Activated CD8-positive, alpha-beta memory T cell treated with anti-CD3 and anti-CD28 coated beads, Interleukin-2, amount 10 ng/mL, durations not matched to agents 7 days and 5 days (primary cell): Measurements from ENCODE around the gene CDON. TPM values are rescaled to one million over a fixed set of nuclear protein-coding genes. Genes with fewer than 3 reads are reported as not detected.

Experiments
- ATAC-seq: fragments of 150-1000 bp; cut with Tn5 transposase; one replicate; pipeline ENCODE4 v1.10.0; 2021; ENCODE audit warnings: moderate library complexity
- CTCF ChIA-PET: fragments of 350-600 bp; sonication (Branson Sonifier 250); formaldehyde crosslinking; loops from one replicate; lab custom pipeline; 2021; ENCODE audit warnings: antibody characterized with exemption; lab: Charles Lee
- DNase-seq: peaks from one replicate; pipeline ENCODE4 v3.0.0-alpha.2; 2020
- H3K27ac Mint-ChIP-seq: one replicate; pipeline ENCODE4 v1.8.0; 2021; ENCODE audit warnings: mild to moderate bottlenecking, mixed read lengths
- H3K27me3 Mint-ChIP-seq: one replicate; pipeline ENCODE4 v1.8.0; 2021; ENCODE audit warnings: mixed read lengths
- H3K36me3 Mint-ChIP-seq: one replicate; pipeline ENCODE4 v1.8.0; 2021; ENCODE audit warnings: mild to moderate bottlenecking, mixed read lengths
- H3K4me1 Mint-ChIP-seq: one replicate; pipeline ENCODE4 v1.8.0; 2021; ENCODE audit warnings: mixed read lengths
- H3K4me3 Mint-ChIP-seq: one replicate; pipeline ENCODE4 v1.8.0; 2021; ENCODE audit warnings: mild to moderate bottlenecking, moderate library complexity, mixed read lengths
- H3K9me3 Mint-ChIP-seq: one replicate; pipeline ENCODE4 v1.8.0; 2022; ENCODE audit warnings: low read depth, mixed read lengths
- total RNA-seq, 2 experiments: library from RNA; stranded (reverse); gene quantifications; one replicate each; pipeline ENCODE4 v1.2.3, GENCODE V29; 2021

Gene CDON
- total RNA-seq, 2 experiments from 2014 or later: 1.5 to 1.8 TPM

- Mint-ChIP-seq H3K9me3 (no peaks in the 10 kb centered on the region), H3K27me3 (peaks cover 12% of the 10 kb centered on the region), H3K27ac (no peak overlapping the region), H3K4me1 (peaks cover 18% of the 10 kb centered on the region), H3K36me3 (no peaks in the 10 kb centered on the region), H3K4me3 (no peak overlapping the region)
- DNase-seq: no peak
- CTCF ChIA-PET: interaction anchor here (1.0 kb wide), 1 partner anchor 114 kb away, joined by 4 read pairs; no protein-coding TSS in a partner anchor
- no peak for ATAC-seq
Observed at GRCh38 chr11:126079621-126080124, 17.0 kb upstream of the CDON start.

GRCh38 chr11:126076641-126077040 is 14.0 kb upstream of the CDON start:
- H3K27me3 Mint-ChIP-seq: peaks cover 28% of the 10 kb centered on the region
- CTCF ChIA-PET: no interaction called here

GRCh38 chr11:126072801-126073594 is 10.3 kb upstream of the CDON start:
- Mint-ChIP-seq H3K36me3 (no peaks in the 10 kb centered on the region), H3K27ac (no peak overlapping the region), H3K4me1 (no peaks in the 10 kb centered on the region), H3K27me3 (peaks cover 38% of the 10 kb centered on the region), H3K9me3 (no peaks in the 10 kb centered on the region), H3K4me3 (no peak overlapping the region)
- DNase-seq (no peak), ATAC-seq (no peak)
- CTCF ChIA-PET: no interaction called here

More at GRCh38 chr11:126076641-126077040, 14.0 kb upstream of the CDON start:
- no peak overlapping the region for H3K27ac Mint-ChIP-seq
- DNase-seq: no peak
- H3K4me3 Mint-ChIP-seq: no peak overlapping the region
- no peaks in the 10 kb centered on the region for H3K36me3 Mint-ChIP-seq
- ATAC-seq: no peak
- no peaks in the 10 kb centered on the region for H3K9me3 Mint-ChIP-seq
- H3K4me1 Mint-ChIP-seq: no peaks in the 10 kb centered on the region

GRCh38 chr11:126072141-126072741 is 9.6 kb upstream of the CDON start:
- Mint-ChIP-seq H3K27ac (no peak overlapping the region), H3K9me3 (no peaks in the 10 kb centered on the region), H3K4me1 (no peaks in the 10 kb centered on the region), H3K36me3 (no peaks in the 10 kb centered on the region), H3K27me3 (peaks cover 42% of the 10 kb centered on the region), H3K4me3 (no peak overlapping the region)
- no peak for DNase-seq
- ATAC-seq: no peak
- CTCF ChIA-PET: no interaction called here

- Mint-ChIP-seq H3K36me3 (no peaks in the 10 kb centered on the region), H3K27me3 (peaks cover 50% of the 10 kb centered on the region), H3K9me3 (no peaks in the 10 kb centered on the region), H3K4me3 (peak overlapping the region; percentile 69), H3K4me1 (peaks cover 7% of the 10 kb centered on the region), H3K27ac (peak overlapping the region; percentile 48)
- ATAC-seq: no peak
- DNase-seq: no peak
- CTCF ChIA-PET: interaction anchor here (0.8 kb wide), 1 partner anchor 10 kb away, joined by 4 read pairs; no protein-coding TSS in a partner anchor
Observed at GRCh38 chr11:126063507-126063852, 814 bp upstream of the CDON start.

GRCh38 chr11:126061707-126062678 is 673 bp downstream of the CDON start:
- DNase-seq: peak; percentile 52
- no peaks in the 10 kb centered on the region for H3K9me3 Mint-ChIP-seq
- H3K27me3 Mint-ChIP-seq: peaks cover 60% of the 10 kb centered on the region
- peaks cover 7% of the 10 kb centered on the region for H3K4me1 Mint-ChIP-seq
- peak overlapping the region; percentile 69 for H3K4me3 Mint-ChIP-seq
- CTCF ChIA-PET: interaction anchor here (1.4 kb wide), 1 partner anchor 149 kb away, joined by 3 read pairs; the partner anchor contains the start of genes FAM118B and RPUSD4
- no peaks in the 10 kb centered on the region for H3K36me3 Mint-ChIP-seq
- H3K27ac Mint-ChIP-seq: no peak overlapping the region
- no peak for ATAC-seq

GRCh38 chr11:126060757-126061171 is 1.9 kb downstream of the CDON start:
- Mint-ChIP-seq H3K4me3 (no peak overlapping the region), H3K4me1 (peaks cover 7% of the 10 kb centered on the region), H3K9me3 (no peaks in the 10 kb centered on the region), H3K27ac (no peak overlapping the region), H3K36me3 (no peaks in the 10 kb centered on the region), H3K27me3 (peaks cover 65% of the 10 kb centered on the region)
- ATAC-seq (no peak), DNase-seq (no peak)
- CTCF ChIA-PET: no interaction called here

- no peaks in the 10 kb centered on the region for H3K9me3 Mint-ChIP-seq
- H3K4me3 Mint-ChIP-seq: no peak overlapping the region
- peaks cover 7% of the 10 kb centered on the region for H3K4me1 Mint-ChIP-seq
- no peaks in the 10 kb centered on the region for H3K36me3 Mint-ChIP-seq
- CTCF ChIA-PET: interaction anchor here (1.1 kb wide), 1 partner anchor 9 kb away, joined by 4 read pairs; no protein-coding TSS in a partner anchor
- ATAC-seq: no peak
- no peak overlapping the region for H3K27ac Mint-ChIP-seq
- peaks cover 63% of the 10 kb centered on the region for H3K27me3 Mint-ChIP-seq
- no peak for DNase-seq
Observed at GRCh38 chr11:126059238-126059781, 3.4 kb downstream of the CDON start.

GRCh38 chr11:126058105-126058874 is 4.4 kb downstream of the CDON start:
- Mint-ChIP-seq H3K36me3 (no peaks in the 10 kb centered on the region), H3K4me1 (peaks cover 6% of the 10 kb centered on the region), H3K9me3 (no peaks in the 10 kb centered on the region), H3K27me3 (peaks cover 61% of the 10 kb centered on the region), H3K4me3 (no peak overlapping the region), H3K27ac (no peak overlapping the region)
- no peak for ATAC-seq
- CTCF ChIA-PET: no interaction called here
- DNase-seq: no peak

- Mint-ChIP-seq H3K9me3 (no peaks in the 10 kb centered on the region), H3K4me3 (no peak overlapping the region), H3K36me3 (no peaks in the 10 kb centered on the region), H3K27me3 (peaks cover 50% of the 10 kb centered on the region), H3K27ac (no peak overlapping the region), H3K4me1 (peaks cover 3% of the 10 kb centered on the region)
- no peak for DNase-seq
- ATAC-seq: no peak
- CTCF ChIA-PET: no interaction called here
Observed at GRCh38 chr11:126054882-126055281, 7.8 kb downstream of the CDON start.

- Mint-ChIP-seq H3K27me3 (peaks cover 50% of the 10 kb centered on the region), H3K4me3 (no peak overlapping the region), H3K36me3 (no peaks in the 10 kb centered on the region), H3K9me3 (no peaks in the 10 kb centered on the region), H3K27ac (no peak overlapping the region), H3K4me1 (peaks cover 3% of the 10 kb centered on the region)
- no peak for ATAC-seq
- CTCF ChIA-PET: interaction anchor here (1.2 kb wide), 1 partner anchor 9 kb away, joined by 4 read pairs; the partner anchor contains the start of gene CDON
- DNase-seq: no peak
Observed at GRCh38 chr11:126054408-126054807, 8.3 kb downstream of the CDON start.
